Stimulated activated effector memory CD8-positive, alpha-beta T cell treated with anti-CD3 and anti-CD28 coated beads, Interleukin-12 subunit alpha, Interleukin-12 subunit beta, amount 100 ng/mL, for 72 hours (primary cell): ENCODE data around the gene OR2T10.
A peak's percentile ranks its signal among the peaks of the same experiment; 100 is the strongest.
"Not testable (repeated sequence)": the region's sequence is repeated elsewhere in the genome, so short reads cannot be mapped to it uniquely, and the experiment has no call there.

Experiments
- ATAC-seq: fragments of 150-1000 bp; cut with Tn5 transposase; 2 replicates; pipeline ENCODE4 v1.10.0; 2021
- DNase-seq, 2 donors: peaks; one replicate each; pipeline ENCODE4 v3.0.0; 2021 to 2022; ENCODE audit warnings: low spot score in 2 of 2
- H3K27ac Mint-ChIP-seq: one replicate; pipeline ENCODE4 v1.8.0; 2022; ENCODE audit warnings: mild to moderate bottlenecking, mixed read lengths
- H3K36me3 Mint-ChIP-seq: one replicate; pipeline ENCODE4 v1.8.0; 2022; ENCODE audit warnings: mild to moderate bottlenecking, mixed read lengths
- H3K4me1 Mint-ChIP-seq: one replicate; pipeline ENCODE4 v1.8.0; 2022; ENCODE audit warnings: mixed read lengths
- H3K4me3 Mint-ChIP-seq: one replicate; pipeline ENCODE4 v1.8.0; 2022; ENCODE audit warnings: mild to moderate bottlenecking, mixed read lengths
- H3K9me3 Mint-ChIP-seq: one replicate; pipeline ENCODE4 v1.8.0; 2022; ENCODE audit warnings: mixed read lengths

The OR2T10 gene

DNA sequence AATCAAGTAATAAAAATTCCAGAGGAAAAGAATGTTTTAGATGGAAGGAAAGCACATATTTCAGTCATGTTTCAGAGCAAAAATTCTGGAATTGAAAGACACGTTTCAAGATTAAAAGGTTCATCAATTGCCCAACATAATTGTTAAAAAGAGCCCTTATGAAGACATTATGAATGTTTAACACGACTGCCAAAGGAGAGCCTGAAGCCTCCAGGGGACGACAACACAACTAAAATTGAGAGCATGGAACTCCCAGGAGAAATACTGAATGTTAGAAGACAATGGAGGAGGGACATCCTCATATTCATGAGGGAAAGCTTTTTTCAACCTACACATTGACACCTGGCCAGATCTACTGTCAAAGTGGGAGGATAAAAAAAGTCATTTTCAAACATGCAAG lies 21.4 kb upstream of the OR2T10 start:
- ATAC-seq, result no peak
- no peaks in the 10 kb centered on the region for H3K36me3 Mint-ChIP-seq
- no peaks in the 10 kb centered on the region for H3K9me3 Mint-ChIP-seq
- no peak overlapping the region for H3K27ac Mint-ChIP-seq
- DNase-seq, result peak in 1 of 2 donors; percentile 63
- no peak overlapping the region for H3K4me3 Mint-ChIP-seq
- no peaks in the 10 kb centered on the region for H3K4me1 Mint-ChIP-seq

DNA sequence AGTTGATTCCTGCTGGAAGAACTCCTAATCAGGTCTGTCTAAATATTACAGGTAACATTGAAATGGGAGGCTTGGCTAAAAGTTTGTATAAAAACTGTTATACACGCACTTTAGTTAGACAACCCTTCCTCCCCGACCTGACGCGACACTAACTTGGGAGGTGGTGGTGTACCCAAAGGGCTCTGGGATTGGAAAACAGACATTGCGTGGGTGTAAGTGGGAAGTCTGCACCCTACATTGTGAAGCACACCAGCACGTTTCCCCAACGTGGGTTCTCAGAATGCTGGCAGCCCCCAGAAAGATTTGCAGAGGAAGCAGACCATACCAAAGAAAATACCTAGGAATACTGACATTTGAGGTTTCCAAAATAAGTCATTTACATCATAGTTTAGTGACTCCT lies 20.6 kb upstream of the OR2T10 start:
- Mint-ChIP-seq H3K27ac (no peak overlapping the region), H3K36me3 (no peaks in the 10 kb centered on the region), H3K9me3 (no peaks in the 10 kb centered on the region), H3K4me1 (no peaks in the 10 kb centered on the region), H3K4me3 (no peak overlapping the region)
- no peak for ATAC-seq
- no peak for DNase-seq

DNA sequence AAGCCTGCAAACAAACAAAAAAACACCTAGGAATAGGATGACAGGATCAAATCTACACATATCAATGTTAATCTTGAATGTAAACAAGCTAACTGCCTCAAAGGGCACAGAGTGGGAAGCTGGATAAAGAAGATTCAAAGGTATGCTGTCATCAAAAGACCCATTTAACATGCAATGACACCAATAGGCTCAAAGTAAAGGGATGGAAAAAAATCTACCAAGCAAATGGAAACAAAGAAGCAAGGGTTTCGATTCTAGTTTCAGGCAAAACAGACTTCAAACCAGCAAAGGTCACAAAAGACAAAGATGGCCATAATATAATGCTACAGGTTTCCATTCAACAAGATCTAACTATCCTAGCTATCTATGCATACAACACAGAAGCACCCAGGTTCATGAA lies 16.2 kb upstream of the OR2T10 start:
- DNase-seq, result no peak
- Mint-ChIP-seq H3K4me3 (no peak overlapping the region), H3K4me1 (no peaks in the 10 kb centered on the region), H3K9me3 (no peaks in the 10 kb centered on the region), H3K36me3 (no peaks in the 10 kb centered on the region), H3K27ac (no peak overlapping the region)
- no peak for ATAC-seq

DNA sequence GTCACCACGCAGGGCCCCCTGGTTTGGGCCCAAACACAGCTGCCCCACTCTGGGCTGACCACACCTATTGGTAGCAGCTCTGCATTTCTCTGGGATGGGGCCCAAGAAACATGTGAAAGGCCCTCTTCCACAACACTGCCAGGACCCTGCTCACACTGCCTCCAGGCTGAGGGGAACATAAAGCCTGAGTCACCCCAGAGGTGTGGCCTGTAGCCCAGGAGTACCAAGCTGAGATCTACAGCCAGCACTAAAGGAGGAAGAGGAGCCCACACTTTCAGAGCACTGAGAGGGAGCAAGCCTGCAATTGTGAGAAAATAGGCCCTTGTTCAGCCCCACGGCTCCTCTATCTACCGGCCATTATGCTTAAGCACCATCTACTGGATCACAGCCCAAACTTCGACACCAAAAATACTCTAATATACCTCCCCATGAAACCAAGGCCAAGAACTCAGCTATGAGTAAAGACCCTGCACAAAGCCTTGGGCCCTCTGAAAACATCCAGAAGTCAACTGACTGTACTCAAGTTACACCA lies 14.4 kb upstream of the OR2T10 start:
- Mint-ChIP-seq H3K4me3 (no peak overlapping the region), H3K27ac (no peak overlapping the region), H3K36me3 (no peaks in the 10 kb centered on the region), H3K4me1 (no peaks in the 10 kb centered on the region), H3K9me3 (no peaks in the 10 kb centered on the region)
- DNase-seq (no peak), ATAC-seq (no peak)

DNA sequence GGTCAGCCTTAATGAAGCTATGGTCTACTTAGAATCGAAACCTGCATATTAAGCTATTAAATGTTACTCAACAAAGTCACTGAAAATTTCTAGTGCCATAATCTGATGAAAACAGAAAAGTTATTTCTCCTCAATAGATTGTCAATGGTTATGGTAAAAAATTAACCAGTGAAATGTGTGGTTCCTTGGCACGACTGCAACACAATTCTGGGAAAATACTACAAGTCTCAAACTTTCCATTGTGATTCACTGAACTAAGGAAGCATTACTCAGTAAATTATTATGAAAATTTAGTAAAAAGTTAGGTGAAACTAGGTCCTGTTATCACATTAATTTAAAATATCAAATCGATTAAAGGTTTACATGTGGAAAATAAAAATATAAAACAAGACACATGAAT lies 12.8 kb upstream of the OR2T10 start:
- Mint-ChIP-seq H3K36me3 (no peaks in the 10 kb centered on the region), H3K4me3 (no peak overlapping the region), H3K4me1 (no peaks in the 10 kb centered on the region), H3K9me3 (no peaks in the 10 kb centered on the region), H3K27ac (no peak overlapping the region)
- no peak for DNase-seq
- ATAC-seq, result no peak

DNA sequence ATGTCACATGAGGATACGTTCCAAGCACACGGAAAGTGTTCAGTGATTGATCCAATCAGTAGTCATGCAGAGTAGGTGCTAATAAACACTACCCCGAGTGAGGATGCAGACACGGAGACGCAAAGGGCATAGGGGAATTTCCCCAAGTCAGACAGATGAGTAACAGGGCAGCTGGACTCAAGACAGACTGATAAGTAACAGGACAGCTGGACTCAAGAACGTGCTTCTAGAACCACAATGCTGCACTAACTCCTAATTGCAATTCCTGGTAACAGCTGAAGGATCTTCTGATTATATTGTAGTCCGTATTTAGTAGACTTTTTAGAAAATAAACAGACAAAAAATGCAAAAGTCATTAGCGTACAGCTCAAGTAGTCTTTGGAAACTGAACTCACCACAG lies 1.9 kb upstream of the OR2T10 start:
- H3K27ac Mint-ChIP-seq, result no peak overlapping the region
- no peaks in the 10 kb centered on the region for H3K4me1 Mint-ChIP-seq
- H3K36me3 Mint-ChIP-seq, result no peaks in the 10 kb centered on the region
- H3K9me3 Mint-ChIP-seq, result no peaks in the 10 kb centered on the region
- H3K4me3 Mint-ChIP-seq, result no peak overlapping the region
- ATAC-seq (no peak), DNase-seq (no peak)

GRCh38 chr1:248596615-248597014 lies 885 bp downstream of the OR2T10 start:
- ATAC-seq, result no peak
- H3K27ac Mint-ChIP-seq, result no peak overlapping the region
- H3K4me3 Mint-ChIP-seq, result no peak overlapping the region
- no peaks in the 10 kb centered on the region for H3K9me3 Mint-ChIP-seq
- no peaks in the 10 kb centered on the region for H3K4me1 Mint-ChIP-seq
- no peak for DNase-seq
- no peaks in the 10 kb centered on the region for H3K36me3 Mint-ChIP-seq

- DNase-seq, result no peak
- H3K9me3 Mint-ChIP-seq, result no peaks in the 10 kb centered on the region
- no peak overlapping the region for H3K4me3 Mint-ChIP-seq
- no peaks in the 10 kb centered on the region for H3K4me1 Mint-ChIP-seq
- no peak for ATAC-seq
- H3K36me3 Mint-ChIP-seq, result no peaks in the 10 kb centered on the region
- H3K27ac Mint-ChIP-seq, result no peak overlapping the region
These were observed 4.3 kb downstream of the OR2T10 start for GRCh38 chr1:248593226-248593625.

GRCh38 chr1:248592655-248593054 lies 4.8 kb downstream of the OR2T10 start:
- H3K36me3 Mint-ChIP-seq, result no peaks in the 10 kb centered on the region
- H3K27ac Mint-ChIP-seq, result no peak overlapping the region
- no peaks in the 10 kb centered on the region for H3K4me1 Mint-ChIP-seq
- no peaks in the 10 kb centered on the region for H3K9me3 Mint-ChIP-seq
- no peak overlapping the region for H3K4me3 Mint-ChIP-seq
- DNase-seq, result no peak
- ATAC-seq, result no peak

DNA sequence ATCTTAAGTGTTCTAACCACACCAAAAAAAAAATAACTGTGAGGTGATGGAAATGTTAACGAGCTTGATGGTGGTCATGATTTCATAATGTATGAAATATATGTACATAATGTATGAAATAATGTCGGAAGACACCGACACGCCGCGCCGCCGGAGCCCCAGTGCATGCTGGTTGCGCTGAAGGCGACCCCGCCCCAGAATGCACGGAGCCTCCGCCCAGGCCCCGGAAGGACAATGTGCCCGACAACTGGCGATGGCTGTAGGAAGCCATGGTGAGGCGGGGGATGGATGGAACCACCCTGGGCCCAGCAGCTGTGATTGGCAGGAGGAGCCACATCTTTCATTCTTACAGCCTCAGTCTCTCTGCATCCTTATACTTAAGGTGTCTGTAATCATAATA lies 7.4 kb downstream of the OR2T10 start:
- Mint-ChIP-seq H3K4me1 (no peaks in the 10 kb centered on the region), H3K27ac (no peak overlapping the region), H3K9me3 (no peaks in the 10 kb centered on the region), H3K4me3 (no peak overlapping the region), H3K36me3 (no peaks in the 10 kb centered on the region)
- ATAC-seq (no peak), DNase-seq (no peak)

DNA sequence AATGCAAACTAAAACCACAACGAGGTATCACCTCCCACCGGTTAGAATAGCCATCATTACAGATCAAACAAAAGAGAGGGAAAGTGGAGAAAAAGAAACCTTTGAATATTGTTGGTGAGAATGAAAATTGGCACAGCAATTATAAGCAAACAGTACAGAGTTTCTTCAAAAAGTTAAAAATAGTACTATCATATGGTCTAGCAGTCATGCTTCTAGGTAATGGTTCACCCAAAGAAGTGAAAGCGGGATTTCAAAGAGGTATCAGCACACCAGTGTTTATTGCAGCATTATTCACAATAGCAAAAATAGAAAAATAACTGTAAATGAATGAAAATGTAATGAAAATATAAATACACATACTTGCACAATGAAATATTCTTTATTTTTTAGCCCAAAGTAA lies 8.2 kb downstream of the OR2T10 start:
- no peaks in the 10 kb centered on the region for H3K36me3 Mint-ChIP-seq
- ATAC-seq (no peak), DNase-seq (no peak)
- no peak overlapping the region for H3K27ac Mint-ChIP-seq
- H3K4me3 Mint-ChIP-seq, result no peak overlapping the region
- no peaks in the 10 kb centered on the region for H3K9me3 Mint-ChIP-seq
- H3K4me1 Mint-ChIP-seq, result no peaks in the 10 kb centered on the region

DNA sequence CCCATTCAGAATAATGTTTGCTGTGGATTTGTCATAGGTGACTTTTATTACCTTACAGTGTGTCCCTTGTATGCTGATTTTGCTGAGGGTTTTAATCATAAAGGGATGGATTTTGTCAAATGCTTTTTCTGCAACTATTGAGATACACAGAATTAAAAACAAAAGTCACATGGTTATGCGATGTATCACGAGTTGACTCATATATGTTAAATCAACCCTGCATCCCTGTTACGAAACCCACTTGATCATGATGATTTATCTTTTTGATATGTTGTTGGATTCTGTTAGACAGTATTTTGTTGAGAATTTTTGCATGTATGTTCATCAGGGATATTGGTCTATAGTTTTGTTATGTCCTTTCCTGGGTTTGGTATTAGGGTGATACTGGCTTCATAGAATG lies 12.2 kb downstream of the OR2T10 start:
- Mint-ChIP-seq H3K27ac (no peak overlapping the region), H3K36me3 (no peaks in the 10 kb centered on the region), H3K4me3 (no peak overlapping the region), H3K9me3 (no peaks in the 10 kb centered on the region), H3K4me1 (no peaks in the 10 kb centered on the region)
- no peak for DNase-seq
- ATAC-seq, result no peak

DNA sequence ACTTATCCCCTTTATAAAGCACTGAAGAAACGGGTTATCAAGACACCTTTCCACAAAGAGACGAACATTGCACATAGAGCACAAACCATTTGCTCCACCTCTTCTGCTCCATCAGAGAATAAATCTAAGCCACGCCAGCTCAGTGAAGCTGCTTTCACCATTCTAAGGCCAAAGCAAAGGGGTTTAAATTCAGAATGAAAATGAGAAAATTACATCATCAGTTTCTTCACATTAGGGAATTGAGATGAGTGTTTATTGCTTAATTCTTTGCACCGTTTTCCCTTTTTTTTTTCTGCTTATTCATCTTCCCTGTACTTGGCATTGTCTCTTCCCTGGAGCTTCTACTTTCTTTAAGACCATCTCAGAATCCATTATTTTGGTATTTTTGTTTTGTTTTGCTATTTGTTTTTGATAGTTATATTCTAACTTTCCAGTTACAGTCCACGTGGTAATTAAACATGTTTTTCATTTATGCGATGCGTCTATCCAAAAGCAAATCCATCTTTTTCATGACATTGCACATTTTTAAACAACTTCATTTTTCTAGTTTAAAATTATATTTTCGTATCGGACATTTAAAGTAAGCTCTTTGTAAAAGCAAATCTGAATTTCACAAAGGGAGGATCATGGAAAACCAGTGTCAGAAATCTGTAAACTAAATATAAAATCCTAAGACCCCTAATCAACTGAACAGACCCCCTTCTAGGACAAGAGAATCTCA lies 21.1 kb downstream of the OR2T10 start:
- H3K9me3 Mint-ChIP-seq, result no peaks in the 10 kb centered on the region
- ATAC-seq, result no peak
- no peaks in the 10 kb centered on the region for H3K4me1 Mint-ChIP-seq

DNA sequence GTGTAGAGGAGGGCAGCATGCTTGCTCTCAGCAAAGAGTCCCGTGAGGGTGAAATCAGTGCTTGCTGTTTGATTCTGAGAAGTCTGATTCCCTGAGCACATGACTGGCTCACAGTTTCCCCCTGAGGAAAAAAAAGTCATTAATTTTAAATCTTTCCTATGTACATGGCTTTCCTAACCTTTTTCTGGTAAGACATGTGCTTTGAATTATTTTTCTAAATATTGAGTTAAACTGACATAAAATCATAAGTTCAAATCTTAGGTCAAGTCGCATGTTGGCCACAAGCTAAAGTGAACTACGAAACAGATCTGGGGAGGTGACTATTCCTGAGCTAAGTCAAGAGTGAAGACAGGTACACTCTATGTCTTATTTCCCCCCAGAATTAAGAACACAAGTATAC lies 22.8 kb downstream of the OR2T10 start, which contains the start of gene OR2T34:
Gene OR2T34 (minus strand): TSS at position 101 of the 400 bp plus-strand sequence. CDS start 0 bp downstream, at position 101.
- not testable (repeated sequence) for H3K9me3 Mint-ChIP-seq, H3K27ac Mint-ChIP-seq, ATAC-seq, H3K36me3 Mint-ChIP-seq, H3K4me1 Mint-ChIP-seq, DNase-seq, H3K4me3 Mint-ChIP-seq

More for the DNA sequence above, 21.1 kb downstream of the OR2T10 start:
- Mint-ChIP-seq H3K36me3 (no peaks in the 10 kb centered on the region), H3K4me3 (no peak overlapping the region), H3K27ac (no peak overlapping the region)
- no peak for DNase-seq

DNA sequence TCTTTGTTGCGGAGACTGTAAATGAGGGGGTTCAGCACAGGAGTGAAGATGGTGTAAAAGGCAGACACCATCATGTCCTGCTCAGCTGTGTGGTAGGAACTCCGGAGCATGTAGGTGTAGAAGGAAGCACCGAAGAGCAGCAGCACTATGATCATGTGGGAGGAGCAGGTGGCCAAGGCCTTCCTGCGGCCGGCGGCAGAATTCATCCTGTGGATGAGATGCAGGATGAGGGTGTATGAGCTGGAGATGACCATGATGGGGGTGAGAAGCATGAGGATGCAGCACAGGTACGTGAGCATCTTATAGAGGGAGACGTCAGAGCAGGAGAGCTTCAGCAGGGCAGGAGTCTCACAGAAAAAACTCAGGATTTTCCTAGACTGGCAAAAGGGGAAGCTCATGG lies 23.6 kb downstream of the OR2T10 start:
- ATAC-seq, H3K4me1 Mint-ChIP-seq, H3K36me3 Mint-ChIP-seq, H3K9me3 Mint-ChIP-seq, DNase-seq, H3K27ac Mint-ChIP-seq, H3K4me3 Mint-ChIP-seq: not testable (repeated sequence)

DNA sequence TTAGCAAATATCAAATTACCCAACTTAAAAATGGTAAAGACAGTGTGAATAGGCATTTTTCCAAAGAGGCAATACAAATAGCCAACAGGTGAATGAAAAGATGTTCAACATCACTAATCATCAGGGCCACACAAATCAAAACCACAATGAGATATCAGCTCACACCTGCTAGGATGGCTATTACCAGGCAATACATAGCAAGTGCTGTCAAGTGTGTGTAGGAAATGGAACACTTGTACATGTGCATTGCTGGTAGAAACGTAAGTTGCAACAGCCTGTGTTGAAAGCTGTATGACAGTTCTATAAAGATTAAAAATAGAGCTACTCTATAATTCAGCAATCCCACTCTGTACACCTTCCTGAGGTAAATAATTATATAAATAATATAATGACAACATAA lies 25.5 kb downstream of the OR2T10 start:
- not testable (repeated sequence) for H3K36me3 Mint-ChIP-seq, H3K9me3 Mint-ChIP-seq, DNase-seq, ATAC-seq, H3K27ac Mint-ChIP-seq, H3K4me3 Mint-ChIP-seq, H3K4me1 Mint-ChIP-seq
